WI38 (cell line): ENCODE measurements around the gene CCDC188.
A peak's percentile ranks its signal among the peaks of the same experiment; 100 is the strongest.

Experiments
- H3K4me3 ChIP-seq: 2 replicates; pipeline ENCODE4 v1.5.1; 2011; ENCODE audit warnings: low read depth, mild to moderate bottlenecking, control low read depth, low read length
- TF ChIP-seq, protein P1 (sequence below): IDR thresholded peaks from 2 replicates; pipeline ENCODE4 v1.5.1; 2012; ENCODE audit warnings: low read depth, mild to moderate bottlenecking, control low read depth, low read length

The CCDC188 gene

DNA sequence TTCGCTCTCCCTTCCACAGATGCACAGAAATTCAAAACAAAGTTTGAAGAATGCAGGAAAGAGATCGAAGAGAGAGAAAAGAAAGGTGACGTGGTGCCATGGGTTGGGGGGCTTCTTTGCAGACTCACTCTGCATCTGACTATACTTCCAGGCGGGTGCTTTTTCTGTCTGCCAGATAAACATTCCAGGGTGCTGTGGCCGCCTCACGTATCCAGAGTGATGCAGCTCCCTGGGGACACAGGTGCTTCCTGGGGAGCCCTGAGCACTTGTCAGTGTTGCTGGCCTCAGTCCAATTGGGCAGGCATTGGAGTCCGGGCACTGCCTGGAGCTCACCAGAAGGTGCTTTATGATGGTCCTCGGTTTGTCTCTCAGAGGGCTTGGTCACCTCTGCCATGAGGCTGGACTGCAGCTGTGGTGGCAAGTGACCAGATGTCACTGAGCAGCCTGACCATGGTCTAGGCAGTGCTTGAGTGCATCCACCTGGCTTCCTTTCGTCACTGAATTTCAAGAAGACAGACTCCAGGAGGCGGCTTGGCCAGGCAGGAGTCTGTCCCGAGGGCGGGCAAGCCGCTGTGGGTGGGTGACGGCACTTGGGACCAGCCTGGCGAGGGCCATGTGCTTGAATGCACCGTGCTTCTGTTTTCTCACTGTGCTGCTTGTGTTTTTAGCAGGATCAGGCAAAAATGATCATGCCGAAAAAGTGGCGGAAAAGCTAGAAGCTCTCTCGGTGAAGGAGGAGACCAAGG is 24.4 kb downstream of the CCDC188 start:
- TF ChIP-seq, protein P1, sequence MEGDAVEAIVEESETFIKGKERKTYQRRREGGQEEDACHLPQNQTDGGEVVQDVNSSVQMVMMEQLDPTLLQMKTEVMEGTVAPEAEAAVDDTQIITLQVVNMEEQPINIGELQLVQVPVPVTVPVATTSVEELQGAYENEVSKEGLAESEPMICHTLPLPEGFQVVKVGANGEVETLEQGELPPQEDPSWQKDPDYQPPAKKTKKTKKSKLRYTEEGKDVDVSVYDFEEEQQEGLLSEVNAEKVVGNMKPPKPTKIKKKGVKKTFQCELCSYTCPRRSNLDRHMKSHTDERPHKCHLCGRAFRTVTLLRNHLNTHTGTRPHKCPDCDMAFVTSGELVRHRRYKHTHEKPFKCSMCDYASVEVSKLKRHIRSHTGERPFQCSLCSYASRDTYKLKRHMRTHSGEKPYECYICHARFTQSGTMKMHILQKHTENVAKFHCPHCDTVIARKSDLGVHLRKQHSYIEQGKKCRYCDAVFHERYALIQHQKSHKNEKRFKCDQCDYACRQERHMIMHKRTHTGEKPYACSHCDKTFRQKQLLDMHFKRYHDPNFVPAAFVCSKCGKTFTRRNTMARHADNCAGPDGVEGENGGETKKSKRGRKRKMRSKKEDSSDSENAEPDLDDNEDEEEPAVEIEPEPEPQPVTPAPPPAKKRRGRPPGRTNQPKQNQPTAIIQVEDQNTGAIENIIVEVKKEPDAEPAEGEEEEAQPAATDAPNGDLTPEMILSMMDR, result no peak

DNA sequence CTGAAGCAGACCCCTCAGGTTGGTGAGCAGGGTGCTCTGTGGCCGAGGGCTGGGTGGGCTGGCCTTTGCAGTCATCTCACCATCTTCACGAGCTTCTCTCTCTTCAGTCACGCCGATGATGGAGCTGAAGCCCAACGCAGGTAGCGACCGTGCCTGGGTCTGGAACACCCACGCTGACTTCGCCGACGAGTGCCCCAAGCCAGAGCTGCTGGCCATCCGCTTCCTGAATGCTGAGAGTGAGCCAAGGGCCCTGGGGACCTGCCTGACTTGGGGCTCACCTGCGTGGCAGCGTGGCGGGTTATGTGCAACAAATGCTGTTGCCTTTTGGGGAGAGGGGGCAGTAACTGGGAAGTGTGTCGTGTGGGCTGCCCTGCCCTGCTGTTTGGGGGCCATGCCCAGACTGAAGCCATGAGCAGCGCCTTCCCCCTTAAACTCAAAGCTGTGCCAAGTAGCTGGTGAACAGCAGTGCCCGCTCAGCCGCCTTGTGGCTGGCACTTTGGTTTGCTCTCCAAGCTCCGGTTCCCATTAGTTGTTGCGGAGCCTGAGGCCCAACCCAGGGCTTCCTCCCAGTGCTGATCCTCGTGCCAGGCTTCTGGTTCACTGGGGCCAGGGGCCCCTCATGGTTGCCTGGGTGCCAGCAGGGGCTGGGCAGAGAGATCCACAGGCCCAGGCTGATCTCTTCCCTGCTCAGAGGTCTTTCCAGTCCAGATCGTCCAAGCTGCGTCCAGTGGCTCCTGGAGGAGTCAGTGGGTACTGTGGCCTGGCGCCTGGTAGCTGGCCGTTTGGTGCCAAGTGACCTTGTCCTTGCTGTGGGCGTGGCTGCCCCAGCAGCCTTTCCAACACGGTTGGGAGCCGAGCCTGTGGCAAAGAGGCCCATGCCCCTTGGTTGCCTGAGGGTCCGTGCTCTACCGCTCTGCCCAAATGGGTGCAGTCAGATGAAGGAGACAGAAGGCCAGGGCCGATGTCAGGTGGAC is 25.4 kb downstream of the CCDC188 start:
- TF ChIP-seq, protein P1, result no peak
- no peak overlapping the region for H3K4me3 ChIP-seq

More for the DNA sequence above, 24.4 kb downstream of the CCDC188 start:
- H3K4me3 ChIP-seq, result no peak overlapping the region

DNA sequence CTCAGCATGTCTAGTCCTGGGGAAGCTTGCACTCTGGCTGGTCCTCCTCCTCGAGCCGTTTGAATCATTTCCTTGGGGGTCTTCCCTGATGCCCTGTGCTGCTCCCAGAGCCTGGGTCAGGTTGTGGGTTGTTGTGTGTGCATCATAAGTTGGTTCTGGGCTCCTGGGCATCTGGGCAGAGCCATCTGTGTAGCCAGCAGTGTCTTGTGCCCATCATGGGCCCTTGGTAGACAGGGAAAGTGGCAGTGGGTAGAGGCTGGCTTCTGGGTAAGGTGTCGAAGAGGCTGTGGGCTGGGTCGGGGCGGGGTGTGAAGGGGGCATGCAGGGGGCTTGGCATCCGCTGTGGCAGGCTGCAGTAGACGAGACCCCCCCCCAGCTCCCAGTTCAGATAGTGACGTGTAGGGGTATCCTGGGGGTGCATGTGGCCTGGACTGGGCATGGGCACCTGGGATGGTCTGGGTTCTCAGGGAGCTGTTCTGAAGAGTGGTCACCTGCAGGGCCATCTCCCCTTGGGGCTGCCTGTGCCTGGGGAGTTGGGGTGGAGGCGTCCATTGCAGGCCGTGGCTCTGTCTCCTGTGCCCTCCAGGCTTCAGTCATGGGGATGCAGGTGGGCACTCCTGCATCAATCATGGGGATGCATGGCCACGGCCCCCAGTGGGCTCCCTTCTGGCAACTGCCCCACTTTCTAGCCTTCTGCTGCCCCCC is 26.6 kb downstream of the CCDC188 start:
- TF ChIP-seq, protein P1, result no peak
- no peak overlapping the region for H3K4me3 ChIP-seq

DNA sequence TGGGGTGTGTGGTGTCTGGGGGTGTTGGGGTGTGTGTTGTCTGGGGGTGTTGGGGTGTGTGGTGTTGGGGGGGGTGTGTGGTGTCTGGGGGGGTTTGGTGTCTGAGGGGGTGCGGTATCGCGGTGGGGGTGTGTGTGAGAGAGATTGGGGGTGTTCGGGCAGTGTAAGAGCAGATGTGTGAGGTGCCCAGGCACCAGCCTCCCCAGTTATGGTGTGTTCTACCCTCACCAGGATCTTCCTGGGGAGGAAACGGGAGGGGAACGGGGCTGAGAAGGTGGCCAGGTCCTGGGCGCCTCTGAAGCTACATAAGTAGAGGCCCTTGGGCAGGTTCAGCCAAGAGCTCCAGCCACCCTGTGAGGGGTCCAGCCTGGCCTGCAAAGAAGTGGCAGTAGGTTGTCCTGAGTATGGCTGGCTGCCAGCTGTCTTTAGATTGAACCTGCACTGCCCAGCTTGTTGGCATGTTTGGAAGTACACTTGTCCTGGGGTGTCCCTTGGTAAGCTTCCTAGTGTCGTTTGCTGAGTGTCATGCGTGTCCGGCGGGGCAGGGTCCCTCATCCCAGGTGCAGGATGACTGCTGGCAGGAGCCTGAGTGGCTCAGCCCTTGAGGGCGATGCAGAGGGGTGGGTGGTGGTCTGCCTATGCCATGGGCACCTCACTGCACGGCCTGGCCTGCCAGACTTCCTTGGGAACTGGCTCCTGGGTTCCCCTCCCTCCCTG is 27.3 kb downstream of the CCDC188 start:
- TF ChIP-seq, protein P1, result no peak
- H3K4me3 ChIP-seq, result no peak overlapping the region

DNA sequence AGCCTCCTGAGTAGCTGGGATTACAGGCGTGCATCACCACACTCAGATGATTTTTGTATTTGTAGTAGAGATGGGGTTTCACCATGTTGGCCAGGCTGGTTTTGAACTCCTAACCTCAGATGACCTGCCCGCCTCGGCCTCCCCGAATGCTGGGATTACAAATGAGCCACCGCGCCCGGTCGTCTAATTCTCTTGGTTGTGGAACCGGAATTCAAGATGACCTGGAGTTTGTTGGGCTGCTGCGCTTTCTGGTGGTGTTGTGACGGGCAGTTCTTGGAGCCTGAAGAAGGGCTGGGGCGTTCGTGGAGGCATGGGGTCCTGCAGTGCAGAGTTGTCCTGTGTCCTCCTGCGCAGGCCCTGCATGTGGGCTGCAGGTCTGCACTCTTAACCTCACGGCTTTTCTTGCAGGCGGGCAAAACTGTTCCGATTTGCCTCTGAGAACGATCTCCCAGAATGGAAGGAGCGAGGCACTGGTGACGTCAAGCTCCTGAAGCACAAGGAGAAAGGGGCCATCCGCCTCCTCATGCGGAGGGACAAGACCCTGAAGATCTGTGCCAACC is 28.9 kb downstream of the CCDC188 start:
- TF ChIP-seq, protein P1, result no peak
- H3K4me3 ChIP-seq, result no peak overlapping the region

DNA sequence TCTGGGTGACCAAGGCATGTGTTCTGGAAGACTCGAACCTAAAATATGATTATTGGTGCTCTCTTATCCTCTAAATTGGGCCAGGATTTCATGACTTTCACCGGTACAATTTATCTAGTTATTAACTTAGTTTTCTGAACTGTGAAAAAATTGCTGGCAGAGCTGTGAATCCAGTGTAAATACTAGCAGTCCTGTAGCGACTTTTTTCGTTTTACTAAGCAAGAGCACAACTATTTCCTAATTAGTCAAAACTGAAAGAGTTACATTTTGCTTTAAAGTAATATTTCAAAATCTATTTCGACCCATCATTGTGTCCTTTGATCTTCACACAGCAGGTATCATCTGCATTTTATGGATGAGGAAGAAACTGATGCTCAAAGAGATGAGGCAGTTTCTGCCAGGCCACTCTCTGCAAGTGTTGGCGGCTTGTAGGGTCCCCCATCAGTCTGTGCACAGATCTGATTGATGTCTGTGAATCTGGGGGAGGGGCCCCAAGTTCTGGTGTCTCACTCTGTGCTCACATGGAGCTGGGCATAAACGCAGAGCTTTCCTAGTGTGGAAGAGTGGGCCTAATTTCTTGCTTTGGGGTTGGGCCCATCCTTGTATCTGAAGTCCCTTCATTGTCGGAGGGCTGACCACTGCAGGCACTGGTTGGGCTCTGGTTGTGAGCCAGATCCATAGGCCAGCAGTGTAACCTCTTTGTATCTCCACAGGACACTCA is 32.4 kb downstream of the CCDC188 start:
- H3K4me3 ChIP-seq, result peak overlapping the region; percentile 86
- TF ChIP-seq, protein P1, result no peak
